ENCODE measurements around the gene NPBWR2.

DNA sequence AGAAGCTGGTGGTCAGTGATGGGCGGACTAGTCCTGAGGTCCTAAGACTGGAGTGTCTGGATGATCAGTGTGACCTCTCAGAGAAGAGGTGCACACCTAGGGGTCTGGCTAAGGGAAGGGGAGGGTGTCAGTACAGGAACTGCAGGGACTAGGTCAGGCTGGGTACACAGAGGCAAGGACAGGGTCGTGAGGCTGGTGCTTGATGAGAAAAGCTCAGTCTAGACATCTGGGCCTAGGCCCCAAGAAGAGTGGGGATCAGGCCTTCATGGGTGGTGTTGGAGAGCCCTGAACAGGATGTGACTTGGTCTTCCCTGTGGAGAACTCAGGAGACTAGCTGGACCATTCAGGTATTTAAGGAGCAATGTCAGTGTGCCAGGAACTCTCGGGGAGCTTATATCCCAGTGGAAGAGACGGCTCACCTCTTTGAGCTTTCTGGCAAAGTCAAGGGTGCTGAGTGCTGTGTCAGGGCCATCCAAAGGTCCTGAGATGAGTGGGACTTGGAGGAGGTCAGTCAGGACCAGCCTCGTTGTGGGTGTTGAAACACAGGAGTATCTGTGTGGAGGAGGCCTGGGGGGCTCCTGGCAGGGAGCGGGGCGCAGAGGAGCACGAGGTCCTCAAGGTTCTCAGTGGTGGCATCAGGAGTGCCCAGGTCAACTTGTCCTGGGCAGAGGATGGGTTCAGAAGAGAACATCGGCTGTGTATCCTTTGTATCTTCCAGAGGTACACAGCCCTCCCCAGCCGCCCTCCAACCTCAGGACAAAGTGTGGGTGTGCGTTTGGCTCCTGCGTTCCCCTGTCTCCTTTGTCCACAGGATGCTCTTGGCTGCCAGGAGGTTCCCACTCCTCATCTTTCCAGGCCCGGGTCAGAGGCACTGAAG is 43.6 kb upstream of the NPBWR2 start:
- TF ChIP-seq, protein P1, sequence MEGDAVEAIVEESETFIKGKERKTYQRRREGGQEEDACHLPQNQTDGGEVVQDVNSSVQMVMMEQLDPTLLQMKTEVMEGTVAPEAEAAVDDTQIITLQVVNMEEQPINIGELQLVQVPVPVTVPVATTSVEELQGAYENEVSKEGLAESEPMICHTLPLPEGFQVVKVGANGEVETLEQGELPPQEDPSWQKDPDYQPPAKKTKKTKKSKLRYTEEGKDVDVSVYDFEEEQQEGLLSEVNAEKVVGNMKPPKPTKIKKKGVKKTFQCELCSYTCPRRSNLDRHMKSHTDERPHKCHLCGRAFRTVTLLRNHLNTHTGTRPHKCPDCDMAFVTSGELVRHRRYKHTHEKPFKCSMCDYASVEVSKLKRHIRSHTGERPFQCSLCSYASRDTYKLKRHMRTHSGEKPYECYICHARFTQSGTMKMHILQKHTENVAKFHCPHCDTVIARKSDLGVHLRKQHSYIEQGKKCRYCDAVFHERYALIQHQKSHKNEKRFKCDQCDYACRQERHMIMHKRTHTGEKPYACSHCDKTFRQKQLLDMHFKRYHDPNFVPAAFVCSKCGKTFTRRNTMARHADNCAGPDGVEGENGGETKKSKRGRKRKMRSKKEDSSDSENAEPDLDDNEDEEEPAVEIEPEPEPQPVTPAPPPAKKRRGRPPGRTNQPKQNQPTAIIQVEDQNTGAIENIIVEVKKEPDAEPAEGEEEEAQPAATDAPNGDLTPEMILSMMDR (IDR thresholded peaks at IDR 0.05), result no peak
- no peak for TF ChIP-seq POLR2A (IDR thresholded peaks at IDR 0.05)
